Urothelium cell line (cell line): ENCODE data around the gene ITIH4.

ENCODE experiments used
- DNase-seq: peaks from one replicate; pipeline ENCODE4 v3.0.0; 2011; ENCODE audit warnings: low spot score, mixed read lengths
- FAIRE-seq: peaks from 2 replicates; lab custom pipeline; 2011; peaks lifted over from hg19 to GRCh38; lab: Jason Lieb, UNC

The ITIH4 gene

GRCh38 chr3:52834871-52835501, 4.5 kb upstream of the ITIH4 start, which contains the start of gene MUSTN1:
TSS of gene MUSTN1 (minus strand) at chr3:52835019. CDS start at chr3:52834948, 71 bp downstream.
- DNase-seq = no peak
- no peak for FAIRE-seq

DNA sequence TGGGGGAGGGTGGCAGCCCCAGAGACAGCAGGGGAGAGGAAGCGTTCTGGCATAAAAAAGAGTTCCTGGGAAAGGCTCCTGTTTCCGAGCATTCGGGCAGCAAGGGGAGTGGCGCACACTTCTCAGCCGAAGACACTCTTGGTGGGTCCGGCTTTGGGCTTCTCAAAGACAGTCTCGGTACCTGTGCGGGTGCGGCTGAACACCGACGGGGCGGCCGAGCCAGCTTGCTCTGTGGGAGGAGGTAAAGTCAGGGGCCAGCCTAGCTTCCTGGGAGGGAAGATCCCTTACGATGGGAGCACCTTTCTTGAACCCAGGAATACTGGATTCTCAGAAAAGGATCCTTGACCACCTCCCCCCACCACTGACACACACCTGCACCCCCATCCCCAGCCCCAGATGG, 2.7 kb upstream of the ITIH4 start:
- FAIRE-seq = no peak
- DNase-seq = no peak

DNA sequence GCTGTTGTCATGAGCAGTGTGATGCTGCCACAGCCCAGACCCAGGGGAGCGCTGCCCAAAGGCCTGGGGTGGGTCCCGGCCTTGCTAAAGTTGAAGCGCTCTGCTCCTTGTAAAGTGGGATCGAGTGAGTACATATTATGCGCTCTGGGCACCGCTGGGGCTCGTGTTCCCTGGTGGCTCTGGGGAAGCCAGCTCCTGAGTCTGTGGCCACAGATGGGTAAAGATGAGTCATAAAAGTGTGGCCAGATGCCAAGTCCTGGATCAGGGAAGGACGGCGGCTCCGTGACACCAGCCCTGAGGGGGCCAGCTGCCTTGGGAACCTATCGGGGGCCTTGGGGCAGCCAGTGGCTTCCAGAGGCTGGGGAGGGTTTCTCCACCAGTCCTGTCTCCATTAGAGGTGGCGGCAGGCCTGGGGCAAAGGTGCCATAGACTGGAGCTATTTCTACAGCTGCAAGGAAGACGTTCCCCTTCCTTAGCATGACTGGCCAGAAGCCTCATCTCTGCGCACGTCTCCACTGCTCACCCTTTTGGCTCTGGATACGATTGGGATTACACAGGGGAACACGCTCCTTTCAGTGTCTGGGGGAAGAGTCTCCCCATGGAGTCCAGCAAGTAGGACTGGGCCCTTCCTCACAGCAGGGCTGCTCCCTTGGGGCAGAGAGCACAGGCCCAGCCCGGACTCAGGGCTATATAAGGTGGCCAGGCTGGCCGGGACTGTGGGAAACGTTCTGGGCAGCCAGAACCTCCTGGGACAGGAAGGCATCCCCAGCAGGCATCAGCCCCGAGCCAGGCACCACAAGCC, 1.2 kb upstream of the ITIH4 start:
- peak; percentile 82 for FAIRE-seq
- DNase-seq = peak; percentile 92

- FAIRE-seq (no peak), DNase-seq (no peak)
These were observed 487 bp downstream of the ITIH4 start for GRCh38 chr3:52829906-52830463.

DNA sequence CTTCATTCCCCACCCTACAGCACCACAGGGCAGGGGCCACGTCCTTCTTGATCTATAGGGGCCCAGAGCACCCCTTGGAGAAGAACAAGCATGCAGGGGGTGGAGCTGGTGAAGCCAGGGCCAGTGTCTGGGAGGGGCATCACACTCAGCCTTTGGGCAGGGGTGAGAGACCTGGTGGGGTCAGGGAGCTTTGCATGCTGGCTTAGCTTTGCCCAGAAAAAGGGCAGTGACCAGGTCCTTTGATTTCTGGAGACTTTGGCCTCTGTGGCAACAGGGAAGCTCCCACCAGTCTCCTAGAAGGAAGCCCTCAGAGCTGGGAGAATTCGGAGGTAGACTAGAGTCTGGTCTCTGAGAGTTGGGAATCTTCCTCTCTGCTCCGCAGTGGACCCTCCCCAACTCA, 990 bp downstream of the ITIH4 start:
- DNase-seq (no peak), FAIRE-seq (no peak)

DNA sequence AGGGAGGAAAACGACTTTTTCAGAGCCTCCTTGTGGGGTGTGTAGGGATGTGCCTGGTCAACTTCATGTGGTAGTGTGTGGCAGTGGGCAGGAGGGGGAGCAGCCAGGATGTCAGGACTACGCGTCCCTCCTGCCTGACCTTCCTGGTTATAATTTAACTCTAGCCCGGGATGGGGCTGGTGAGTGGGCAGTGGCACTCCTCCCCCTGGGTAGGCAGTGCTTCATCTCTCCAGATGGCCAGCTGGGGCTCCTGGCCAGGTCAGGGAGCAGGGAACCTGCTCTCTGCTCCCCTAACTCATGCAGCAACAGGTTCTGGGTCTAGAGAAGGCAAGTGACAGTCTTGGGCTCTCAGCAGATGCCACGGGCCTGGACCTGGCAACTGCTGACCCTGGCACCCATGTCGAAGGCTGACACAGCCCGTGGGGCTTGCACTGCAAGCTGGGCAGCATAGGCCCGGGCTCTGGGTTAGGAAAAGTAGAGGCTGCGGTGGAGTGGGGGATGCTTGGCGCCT, 2.6 kb downstream of the ITIH4 start:
- FAIRE-seq (no peak), DNase-seq (no peak)

DNA sequence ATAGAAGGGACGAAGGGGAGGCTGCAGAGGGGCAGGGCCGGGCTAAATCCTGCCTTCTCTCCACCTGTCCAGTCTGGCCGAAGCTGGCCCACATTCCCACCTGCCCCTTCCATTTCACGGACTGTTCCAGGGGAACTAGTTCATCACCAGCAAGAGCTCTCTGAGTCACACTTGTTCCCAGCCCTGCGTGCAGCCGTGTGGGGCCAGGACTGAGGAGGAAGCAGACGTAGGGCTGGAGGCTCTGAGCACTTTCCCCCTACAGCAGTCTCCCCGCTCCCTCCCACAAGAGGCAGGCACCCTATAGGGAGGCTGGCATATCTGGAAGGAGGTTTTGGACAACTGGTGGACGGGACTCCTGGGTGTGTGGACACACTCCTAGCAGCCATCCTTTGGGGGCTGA, 3.0 kb downstream of the ITIH4 start:
- FAIRE-seq (no peak), DNase-seq (no peak)

DNA sequence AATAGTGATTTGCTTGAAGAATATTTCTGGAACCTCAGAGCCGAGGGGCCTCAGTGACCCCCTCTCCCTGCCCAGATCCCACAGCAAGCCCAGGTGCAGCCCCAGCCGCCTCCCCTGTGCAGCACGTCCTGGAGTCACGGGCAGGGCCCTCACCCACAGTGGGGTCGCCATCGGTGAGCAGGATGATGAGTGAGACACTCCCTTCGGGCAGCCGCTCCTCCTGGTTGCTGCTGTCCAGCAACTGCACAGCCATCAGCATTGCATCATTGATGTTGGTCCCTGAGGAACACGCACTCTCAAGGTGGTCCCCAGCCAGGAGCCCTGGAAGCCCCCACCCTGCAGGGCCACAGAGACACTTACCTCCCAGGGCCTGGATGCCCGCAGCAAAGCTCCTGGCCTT, 6.4 kb downstream of the ITIH4 start:
- no peak for DNase-seq
- FAIRE-seq = no peak

DNA sequence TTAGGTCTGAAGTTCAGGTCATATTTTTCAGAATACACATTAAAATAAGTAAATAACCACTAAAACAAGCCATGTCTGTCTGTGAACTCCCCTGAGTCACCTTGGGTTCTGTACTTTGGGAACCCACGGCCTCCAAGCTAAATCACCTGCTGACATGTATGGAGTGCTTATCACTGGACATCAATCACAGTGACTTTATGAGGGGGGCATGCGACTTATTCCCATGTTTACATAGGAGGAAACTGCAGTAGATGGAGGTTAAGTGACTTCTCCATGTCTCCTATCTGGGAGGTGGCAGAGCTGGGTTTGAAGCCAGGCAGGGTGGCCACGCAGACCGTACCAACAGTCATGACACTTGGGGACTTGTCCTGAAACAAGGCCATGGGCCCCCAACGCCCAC, 8.1 kb downstream of the ITIH4 start:
- DNase-seq (no peak), FAIRE-seq (no peak)

- DNase-seq (peak; percentile 61), FAIRE-seq (no peak)
These were observed 9.7 kb downstream of the ITIH4 start for GRCh38 chr3:52820736-52821135.

GRCh38 chr3:52819936-52820335, 10.5 kb downstream of the ITIH4 start:
- no peak for FAIRE-seq
- DNase-seq = no peak

- no peak for FAIRE-seq
- DNase-seq = no peak
These were observed 12.6 kb downstream of the ITIH4 start for GRCh38 chr3:52817860-52818259.

DNA sequence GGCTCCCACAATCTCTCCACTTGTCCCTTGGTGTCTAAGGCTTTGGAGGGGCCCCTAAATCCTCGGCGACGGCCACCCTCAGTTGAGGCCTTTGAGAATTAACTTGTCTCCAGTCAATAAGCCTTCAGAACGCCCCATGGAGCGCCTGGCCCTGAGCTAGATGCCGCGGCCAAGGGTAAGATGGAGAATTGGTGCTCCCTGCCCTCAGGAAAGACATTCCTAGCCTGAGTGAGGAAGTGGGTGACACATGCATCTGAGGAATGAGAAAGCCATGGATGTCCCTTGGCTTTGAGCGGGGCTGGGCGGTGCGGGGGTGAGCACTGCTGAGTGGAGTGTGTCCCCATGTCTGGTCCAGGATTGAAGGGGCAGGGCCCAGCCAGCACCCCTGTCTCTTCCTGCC, 13.3 kb downstream of the ITIH4 start:
- FAIRE-seq = no peak
- no peak for DNase-seq

DNA sequence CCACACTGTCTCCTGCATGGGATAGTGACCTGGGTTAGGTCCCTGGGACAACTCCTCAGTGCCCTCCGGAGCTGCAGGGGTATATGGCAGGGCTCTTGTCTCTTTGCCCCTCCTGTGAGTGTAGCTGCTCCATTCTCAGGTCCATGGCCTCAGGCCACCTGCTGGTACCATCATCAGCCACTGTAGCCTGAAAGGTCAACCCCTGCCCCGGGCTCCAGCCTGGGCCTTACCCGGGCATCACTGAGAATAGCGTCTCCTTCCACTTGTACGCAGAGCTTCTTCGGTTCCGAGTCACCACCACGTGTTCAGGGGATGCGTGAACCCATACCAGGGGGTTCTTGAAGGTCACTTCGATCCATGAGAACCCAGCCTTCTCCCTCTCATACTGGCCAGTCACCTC, 13.8 kb downstream of the ITIH4 start:
- DNase-seq = no peak

GRCh38 chr3:52816199-52816598, 14.3 kb downstream of the ITIH4 start:
- no peak for FAIRE-seq

More for the DNA sequence above, 13.8 kb downstream of the ITIH4 start:
- no peak for FAIRE-seq

GRCh38 chr3:52813810-52814209, 16.7 kb downstream of the ITIH4 start:
- FAIRE-seq = no peak
- DNase-seq = no peak

More at GRCh38 chr3:52816199-52816598, 14.3 kb downstream of the ITIH4 start:
- DNase-seq = no peak

GRCh38 chr3:52811452-52812011, 18.9 kb downstream of the ITIH4 start:
- no peak for DNase-seq
- FAIRE-seq = no peak

- no peak for DNase-seq
These were observed 19.5 kb downstream of the ITIH4 start for GRCh38 chr3:52810923-52811322.

GRCh38 chr3:52809662-52810377, 20.7 kb downstream of the ITIH4 start:
- no peak for FAIRE-seq
- no peak for DNase-seq

More at GRCh38 chr3:52810923-52811322, 19.5 kb downstream of the ITIH4 start:
- FAIRE-seq = no peak

DNA sequence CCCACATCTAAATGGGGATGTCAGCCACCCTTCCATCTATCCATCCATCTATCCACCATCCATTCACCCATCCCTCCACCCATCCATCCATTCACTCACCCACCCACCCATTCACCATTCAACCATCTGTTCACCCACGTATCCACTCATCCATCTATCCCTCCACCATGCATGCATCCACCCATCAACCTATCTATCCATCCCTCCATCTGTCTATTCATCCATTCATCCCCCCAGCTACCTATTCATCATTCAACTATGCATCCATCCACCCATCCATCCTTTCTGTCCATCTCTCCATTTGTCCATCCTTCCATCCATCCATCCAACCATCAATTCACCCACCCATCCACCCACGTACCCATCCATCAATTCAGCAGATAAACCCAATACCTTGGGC, 21.3 kb downstream of the ITIH4 start:
- FAIRE-seq (peak; percentile 52), DNase-seq (no peak)
